NCI-H460 (cell line): ENCODE results near the gene PEF1. TPM values are rescaled to one million over a fixed set of nuclear protein-coding genes. Genes with fewer than 3 reads are reported as not detected.

ENCODE experiments used
- DNase-seq: peaks from one replicate; pipeline ENCODE4 v3.0.0-alpha.2; 2016; ENCODE audit warnings: low read depth; ENCODE audit errors: extremely low read depth
- total RNA-seq: library from RNA; depleted of rRNA; stranded (reverse); fragments of >200 nt; shearing (Covaris generic); gene quantifications from 2 replicates; pipeline ENCODE4 v1.2.3, GENCODE V29; 2014

Gene PEF1
- total RNA-seq, 1 experiment from 2014 or later, result 44.7 TPM

GRCh38 chr1:31655756-31656155 is 11.1 kb upstream of the PEF1 start:
- DNase-seq, result no peak

GRCh38 chr1:31655104-31655503 is 10.4 kb upstream of the PEF1 start:
- no peak for DNase-seq

GRCh38 chr1:31654474-31654776 is 9.7 kb upstream of the PEF1 start:
- DNase-seq, result no peak

- no peak for DNase-seq
Measured at GRCh38 chr1:31653717-31654473, 9.2 kb upstream of the PEF1 start.

GRCh38 chr1:31652891-31653499 is 8.3 kb upstream of the PEF1 start:
- DNase-seq, result no peak

GRCh38 chr1:31651766-31652165 is 7.1 kb upstream of the PEF1 start:
- DNase-seq, result no peak

GRCh38 chr1:31651089-31651420 is 6.4 kb upstream of the PEF1 start:
- DNase-seq, result no peak

GRCh38 chr1:31650161-31651088 is 5.7 kb upstream of the PEF1 start:
- no peak for DNase-seq

- DNase-seq, result no peak
Measured at GRCh38 chr1:31648641-31649357, 4.1 kb upstream of the PEF1 start.

- no peak for DNase-seq
Measured at GRCh38 chr1:31648190-31648589, 3.5 kb upstream of the PEF1 start.

- no peak for DNase-seq
Measured at GRCh38 chr1:31647106-31647505, 2.4 kb upstream of the PEF1 start.

GRCh38 chr1:31646259-31646960 is 1.7 kb upstream of the PEF1 start:
- no peak for DNase-seq

- no peak for DNase-seq
Measured at GRCh38 chr1:31645274-31645568, 545 bp upstream of the PEF1 start.

GRCh38 chr1:31643976-31644559 is 608 bp downstream of the PEF1 start:
- DNase-seq, result no peak

- DNase-seq, result no peak
Measured at GRCh38 chr1:31642897-31643296, 1.8 kb downstream of the PEF1 start.

- DNase-seq, result no peak
Measured at GRCh38 chr1:31642366-31642765, 2.3 kb downstream of the PEF1 start.

- no peak for DNase-seq
Measured at GRCh38 chr1:31640964-31641363, 3.7 kb downstream of the PEF1 start.

- no peak for DNase-seq
Measured at GRCh38 chr1:31640179-31640578, 4.5 kb downstream of the PEF1 start.

- no peak for DNase-seq
Measured at GRCh38 chr1:31639543-31639942, 5.1 kb downstream of the PEF1 start.

GRCh38 chr1:31637915-31638673 is 6.6 kb downstream of the PEF1 start:
- no peak for DNase-seq
